Neural cell (in vitro differentiated cells): ENCODE results near the gene FAM163B.

Experiments used
- EP300 ChIP-seq: fragments of 450-650 bp; conservative IDR thresholded peaks from 2 replicates; pipeline ENCODE4 v1.6.1; 2014; ENCODE audit warnings: antibody characterized with exemption, mild to moderate bottlenecking, moderate library complexity; ENCODE audit not compliant: poor library complexity, severe bottlenecking
- EZH2 ChIP-seq: fragments of 200-600, 300-800 bp; shearing (Covaris generic), sonication (generic); IDR thresholded peaks from 2 replicates; pipeline ENCODE4 v1.6.1; 2014; ENCODE audit warnings: antibody characterized with exemption, low read length, borderline replicate concordance, mild to moderate bottlenecking; ENCODE audit not compliant: insufficient read depth, poor library complexity, severe bottlenecking
- MXI1 ChIP-seq: fragments of 450-650 bp; conservative IDR thresholded peaks from 2 replicates; pipeline ENCODE4 v1.6.1; 2014; ENCODE audit warnings: antibody characterized with exemption, mild to moderate bottlenecking; ENCODE audit not compliant: poor library complexity, severe bottlenecking
- POLR2AphosphoS5 ChIP-seq: IDR thresholded peaks from 2 replicates; pipeline ENCODE4 v1.6.1; 2012
- RAD21 ChIP-seq: fragments of 450-650 bp; conservative IDR thresholded peaks from 2 replicates; pipeline ENCODE4 v1.6.1; 2014; ENCODE audit warnings: antibody characterized with exemption, mild to moderate bottlenecking, moderate library complexity
- SMC3 ChIP-seq: fragments of 450-650 bp; conservative IDR thresholded peaks from 2 replicates; pipeline ENCODE4 v1.6.1; 2014; ENCODE audit warnings: antibody characterized with exemption, mild to moderate bottlenecking, moderate library complexity; ENCODE audit not compliant: poor library complexity
- TAF1 ChIP-seq: IDR thresholded peaks from 2 replicates; pipeline ENCODE4 v1.6.1; 2012; ENCODE audit warnings: low read depth
- TF ChIP-seq, protein P1 (sequence below): fragments of 450-650 bp; IDR thresholded peaks from 2 replicates; pipeline ENCODE4 v1.5.1; 2014; ENCODE audit warnings: antibody characterized with exemption, mild to moderate bottlenecking, moderate library complexity; ENCODE audit not compliant: poor library complexity, severe bottlenecking
- TF ChIP-seq, protein P2 (sequence below): IDR thresholded peaks from 2 replicates; pipeline ENCODE4 v1.6.1; 2012; ENCODE audit warnings: borderline replicate concordance

DNA sequence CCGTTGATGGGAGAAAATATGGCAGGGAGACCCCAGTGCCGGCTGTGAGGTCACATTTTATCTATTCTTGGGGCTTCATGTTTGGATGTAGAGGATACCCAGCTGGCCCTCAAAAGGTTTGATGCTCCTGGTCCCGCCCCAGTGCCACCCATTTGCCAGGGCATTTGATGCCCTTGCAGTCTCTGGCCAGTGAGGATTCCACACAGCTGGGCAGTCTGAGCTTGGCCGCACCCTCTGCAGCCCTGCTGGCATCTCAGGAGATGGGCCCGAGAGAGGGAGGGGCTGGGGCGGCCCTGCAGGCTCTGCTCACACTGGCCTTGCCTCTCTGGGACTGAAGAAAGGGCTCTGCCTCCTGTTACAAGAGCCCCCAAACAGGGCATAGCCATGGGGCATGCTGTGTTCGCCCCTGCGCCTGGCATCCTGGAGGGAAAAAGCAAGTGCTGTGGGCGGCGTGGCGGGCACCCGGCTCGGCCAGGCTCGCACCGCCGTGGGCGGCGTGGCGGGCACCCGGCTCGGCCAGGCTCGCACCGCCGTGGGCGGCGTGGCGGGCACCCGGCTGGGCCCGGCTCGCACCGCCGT, 47.1 kb downstream of the FAM163B start:
- TF ChIP-seq, protein P1, sequence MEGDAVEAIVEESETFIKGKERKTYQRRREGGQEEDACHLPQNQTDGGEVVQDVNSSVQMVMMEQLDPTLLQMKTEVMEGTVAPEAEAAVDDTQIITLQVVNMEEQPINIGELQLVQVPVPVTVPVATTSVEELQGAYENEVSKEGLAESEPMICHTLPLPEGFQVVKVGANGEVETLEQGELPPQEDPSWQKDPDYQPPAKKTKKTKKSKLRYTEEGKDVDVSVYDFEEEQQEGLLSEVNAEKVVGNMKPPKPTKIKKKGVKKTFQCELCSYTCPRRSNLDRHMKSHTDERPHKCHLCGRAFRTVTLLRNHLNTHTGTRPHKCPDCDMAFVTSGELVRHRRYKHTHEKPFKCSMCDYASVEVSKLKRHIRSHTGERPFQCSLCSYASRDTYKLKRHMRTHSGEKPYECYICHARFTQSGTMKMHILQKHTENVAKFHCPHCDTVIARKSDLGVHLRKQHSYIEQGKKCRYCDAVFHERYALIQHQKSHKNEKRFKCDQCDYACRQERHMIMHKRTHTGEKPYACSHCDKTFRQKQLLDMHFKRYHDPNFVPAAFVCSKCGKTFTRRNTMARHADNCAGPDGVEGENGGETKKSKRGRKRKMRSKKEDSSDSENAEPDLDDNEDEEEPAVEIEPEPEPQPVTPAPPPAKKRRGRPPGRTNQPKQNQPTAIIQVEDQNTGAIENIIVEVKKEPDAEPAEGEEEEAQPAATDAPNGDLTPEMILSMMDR = no peak
- no peak for TF ChIP-seq EP300
- no peak for TF ChIP-seq RAD21
- no peak for TF ChIP-seq EZH2
- TF ChIP-seq POLR2AphosphoS5 = no peak
- TF ChIP-seq SMC3 = no peak
- TF ChIP-seq, protein P2, sequence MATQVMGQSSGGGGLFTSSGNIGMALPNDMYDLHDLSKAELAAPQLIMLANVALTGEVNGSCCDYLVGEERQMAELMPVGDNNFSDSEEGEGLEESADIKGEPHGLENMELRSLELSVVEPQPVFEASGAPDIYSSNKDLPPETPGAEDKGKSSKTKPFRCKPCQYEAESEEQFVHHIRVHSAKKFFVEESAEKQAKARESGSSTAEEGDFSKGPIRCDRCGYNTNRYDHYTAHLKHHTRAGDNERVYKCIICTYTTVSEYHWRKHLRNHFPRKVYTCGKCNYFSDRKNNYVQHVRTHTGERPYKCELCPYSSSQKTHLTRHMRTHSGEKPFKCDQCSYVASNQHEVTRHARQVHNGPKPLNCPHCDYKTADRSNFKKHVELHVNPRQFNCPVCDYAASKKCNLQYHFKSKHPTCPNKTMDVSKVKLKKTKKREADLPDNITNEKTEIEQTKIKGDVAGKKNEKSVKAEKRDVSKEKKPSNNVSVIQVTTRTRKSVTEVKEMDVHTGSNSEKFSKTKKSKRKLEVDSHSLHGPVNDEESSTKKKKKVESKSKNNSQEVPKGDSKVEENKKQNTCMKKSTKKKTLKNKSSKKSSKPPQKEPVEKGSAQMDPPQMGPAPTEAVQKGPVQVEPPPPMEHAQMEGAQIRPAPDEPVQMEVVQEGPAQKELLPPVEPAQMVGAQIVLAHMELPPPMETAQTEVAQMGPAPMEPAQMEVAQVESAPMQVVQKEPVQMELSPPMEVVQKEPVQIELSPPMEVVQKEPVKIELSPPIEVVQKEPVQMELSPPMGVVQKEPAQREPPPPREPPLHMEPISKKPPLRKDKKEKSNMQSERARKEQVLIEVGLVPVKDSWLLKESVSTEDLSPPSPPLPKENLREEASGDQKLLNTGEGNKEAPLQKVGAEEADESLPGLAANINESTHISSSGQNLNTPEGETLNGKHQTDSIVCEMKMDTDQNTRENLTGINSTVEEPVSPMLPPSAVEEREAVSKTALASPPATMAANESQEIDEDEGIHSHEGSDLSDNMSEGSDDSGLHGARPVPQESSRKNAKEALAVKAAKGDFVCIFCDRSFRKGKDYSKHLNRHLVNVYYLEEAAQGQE = no peak
- no peak for TF ChIP-seq TAF1
- no peak for TF ChIP-seq MXI1
